Stimulated activated CD4-positive, alpha-beta T cell treated with anti-CD3 and anti-CD28 coated beads, Interleukin-4, amount 100 ng/mL, for 24 hours (primary cell): ENCODE results near the gene UNC45B.
"Not testable (repeated sequence)": the region's sequence is repeated elsewhere in the genome, so short reads cannot be mapped to it uniquely, and the experiment has no call there.

Source experiments
- DNase-seq: peaks from one replicate; pipeline ENCODE4 v3.0.0-alpha.2; 2020

UNC45B gene

GRCh38 chr17:35147375-35147905, at the start of gene UNC45B:
UNC45B (plus strand) TSS chr17:35147817; CDS start chr17:35148264, 447 bp downstream.
- no peak for DNase-seq

- DNase-seq, result no peak
Observed at GRCh38 chr17:35099908-35100307, 47.7 kb upstream of the UNC45B start.

- DNase-seq, result no peak
Observed at GRCh38 chr17:35101036-35101435, 46.6 kb upstream of the UNC45B start.

- no peak for DNase-seq
Observed at GRCh38 chr17:35101725-35102124, 45.9 kb upstream of the UNC45B start.

GRCh38 chr17:35103271-35103670, 44.3 kb upstream of the UNC45B start:
- DNase-seq, result no peak

- no peak for DNase-seq
Observed at GRCh38 chr17:35104844-35105450, 42.7 kb upstream of the UNC45B start.

- not testable (repeated sequence) for DNase-seq
Observed at GRCh38 chr17:35110791-35111190, 36.8 kb upstream of the UNC45B start.

- DNase-seq, result no peak
Observed at GRCh38 chr17:35116845-35117244, 30.8 kb upstream of the UNC45B start.

GRCh38 chr17:35117984-35118383, 29.6 kb upstream of the UNC45B start:
- DNase-seq, result peak; percentile 40

- peak; percentile 76 for DNase-seq
Observed at GRCh38 chr17:35119370-35120165, 28.0 kb upstream of the UNC45B start, which contains the start of gene RAD51D. RAD51D (minus strand) TSS chr17:35119860; CDS start chr17:35119613, 247 bp downstream.

GRCh38 chr17:35121315-35121714, 26.3 kb upstream of the UNC45B start, which contains the start of gene FNDC8:
FNDC8 (plus strand) TSS chr17:35121615; CDS start chr17:35121694, 79 bp downstream.
- DNase-seq, result no peak

GRCh38 chr17:35127751-35128514, 19.7 kb upstream of the UNC45B start:
- no peak for DNase-seq

- no peak for DNase-seq
Observed at GRCh38 chr17:35129154-35129972, 18.3 kb upstream of the UNC45B start.

- no peak for DNase-seq
Observed at GRCh38 chr17:35129973-35130351, 17.7 kb upstream of the UNC45B start.

- no peak for DNase-seq
Observed at GRCh38 chr17:35130392-35130791, 17.2 kb upstream of the UNC45B start.

- no peak for DNase-seq
Observed at GRCh38 chr17:35132099-35132498, 15.5 kb upstream of the UNC45B start.

- DNase-seq, result no peak
Observed at GRCh38 chr17:35132816-35133550, 14.6 kb upstream of the UNC45B start.

- DNase-seq, result no peak
Observed at GRCh38 chr17:35135322-35135721, 12.3 kb upstream of the UNC45B start.

GRCh38 chr17:35138218-35138617, 9.4 kb upstream of the UNC45B start:
- DNase-seq, result no peak

- peak; percentile 91 for DNase-seq
Observed at GRCh38 chr17:35141681-35142466, 5.7 kb upstream of the UNC45B start, which contains the start of gene NLE1. NLE1 (minus strand) TSS chr17:35142303; CDS start chr17:35142275, 28 bp downstream.

GRCh38 chr17:35142467-35142796, 5.2 kb upstream of the UNC45B start:
- DNase-seq, result no peak
